Stomach (tissue), 9 donors: ENCODE measurements around the gene MARCKSL1. TPM values are rescaled to one million over a fixed set of nuclear protein-coding genes. Genes with fewer than 3 reads are reported as not detected.
"Not testable (repeated sequence)": the region's sequence is repeated elsewhere in the genome, so short reads cannot be mapped to it uniquely, and the experiment has no call there.

Source experiments
- DNase-seq, 2 donors: peaks; one replicate each; pipeline versions ENCODE4 v3.0.0 to v3.0.0-alpha.2; 2013 to 2019
- H3K27ac ChIP-seq, 5 donors: fragments of 200-600 bp in 4 of 5; sonication (generic) in 4 of 5; one replicate each; pipeline ENCODE4 v1.5.1; 2013 to 2019; ENCODE audit warnings: mild to moderate bottlenecking in 1 of 5, moderate library complexity in 1 of 5
- H3K27me3 ChIP-seq, 3 donors: fragments of 200-600 bp; sonication (generic); one replicate each; pipeline ENCODE4 v1.5.1; 2017 to 2019; ENCODE audit warnings: mixed run types in 1 of 3
- H3K36me3 ChIP-seq, 4 donors: fragments of 200-600 bp; sonication (generic); 1 replicate in 3 of 4; 2 replicates in 1 of 4; pipeline ENCODE4 v1.5.1; 2016 to 2019
- H3K4me1 ChIP-seq, 4 donors: fragments of 200-600 bp; sonication (generic); one replicate each; pipeline ENCODE4 v1.5.1; 2016 to 2019
- H3K4me3 ChIP-seq, 4 donors: fragments of 200-600 bp; sonication (generic) in 3 of 4; one replicate each; pipeline ENCODE4 v1.5.1; 2016 to 2019; ENCODE audit warnings: mild to moderate bottlenecking in 1 of 4
- H3K9me3 ChIP-seq, 4 donors: fragments of 200-600 bp; sonication (generic); one replicate each; pipeline ENCODE4 v1.5.1; 2016 to 2019
- CTCF ChIP-seq, 7 experiments: fragments of 450-650 bp in 4 of 7; fragments of 200-600 bp in 3 of 7; sonication (generic) in 3 of 7; IDR thresholded peaks; one replicate each; pipeline ENCODE4 v1.5.1; 2016 to 2019; ENCODE audit warnings: antibody characterized with exemption in 7 of 7, control low read depth in 2 of 7, mild to moderate bottlenecking in 1 of 7
- EP300 ChIP-seq: sonication (generic); formaldehyde crosslinking; IDR thresholded peaks from one replicate; pipeline ENCODE4 v1.6.1; 2017; ENCODE audit warnings: antibody characterized with exemption
- POLR2A ChIP-seq, 4 donors: fragments of 450-650 bp; IDR thresholded peaks; one replicate each; pipeline ENCODE4 v1.6.1; 2016; ENCODE audit warnings: antibody characterized with exemption in 4 of 4, control low read depth in 2 of 4, mild to moderate bottlenecking in 1 of 4, moderate library complexity in 1 of 4
- POLR2AphosphoS5 ChIP-seq, 3 donors: sonication (generic); formaldehyde crosslinking; IDR thresholded peaks; one replicate each; pipeline ENCODE4 v1.6.1; 2016; ENCODE audit warnings: antibody characterized with exemption in 3 of 3
- WGBS, 5 donors: extraction: QIAGEN DNeasy Blood & Tissue Kit in 3 of 5; methylation state at CpG; one replicate each; pipeline versions ENCODE4 v1.1.5 to v1.1.7; 2013 to 2018; 5-methylcytosine and 5-hydroxymethylcytosine counted together
- intact Hi-C: fragments of 100-400 bp; cut with DNase I; formaldehyde crosslinking; loops from one replicate; pipeline ENCODE4 v1.15.1; 2023; ENCODE audit warnings: low total_unique reads
- polyA plus RNA-seq, 3 donors: library from polyadenylated mRNA; stranded (reverse); fragments of 200-250 nt; gene quantifications; one replicate each; pipeline ENCODE4 v1.2.3, GENCODE V29; 2013
- small RNA-seq, 4 donors: library from RNA; depleted of rRNA; stranded (forward); fragments of <200 nt; gene quantifications; one replicate each; pipeline ENCODE3, GENCODE V24; 2016
- total RNA-seq, 5 donors: library from RNA; depleted of rRNA; stranded (reverse); fragments of >200 nt; gene quantifications; one replicate each; pipeline versions ENCODE4 v1.1.0 to v1.2.3, GENCODE V29; 2014 to 2016
- donor health status: healthy with polysubstance abuse.
- donor health status: Bipolar disorder and iron deficiency.
- donor health status: healthy.

Gene MARCKSL1
- total and polyA plus RNA-seq, 8 donors: 7.6 to 100 (median 47.1) TPM

GRCh38 chr1:32286763-32287162 is 49.3 kb downstream of the MARCKSL1 start:
- no peaks in the 10 kb centered on the region for H3K27me3 ChIP-seq
- no peaks in the 10 kb centered on the region for H3K36me3 ChIP-seq
- intact Hi-C loops: no loop called here
- TF ChIP-seq POLR2A (IDR thresholded peaks at IDR 0.05) (no peak), POLR2AphosphoS5 (IDR thresholded peaks at IDR 0.05) (no peak), CTCF (IDR thresholded peaks at IDR 0.05) (no peak), EP300 (no peak)
- H3K27ac ChIP-seq: no peak overlapping the region
- H3K4me3 ChIP-seq: no peak overlapping the region
- WGBS, 5 donors: 66 to 82% (median 70%) methylated on average over 4 of the region's 4 CpGs
- H3K4me1 ChIP-seq: peaks cover 10 to 21% (median 15%) of the 10 kb centered on the region in 4 donors
- DNase-seq: peak in 1 of 2 donors; percentile 65
- H3K9me3 ChIP-seq: no peaks in the 10 kb centered on the region

GRCh38 chr1:32285658-32286057 is 50.4 kb downstream of the MARCKSL1 start:
- 90 to 100% (median 96%) methylated on average over 3 of the region's 3 CpGs for WGBS, 5 donors
- no peak for TF ChIP-seq CTCF (IDR thresholded peaks at IDR 0.05)
- no peak for TF ChIP-seq EP300
- TF ChIP-seq POLR2AphosphoS5 (IDR thresholded peaks at IDR 0.05): no peak
- TF ChIP-seq POLR2A (IDR thresholded peaks at IDR 0.05): no peak
- Histone ChIP-seq H3K4me1 (peaks cover under 1 to 13% (median 5%) of the 10 kb centered on the region in 4 donors), H3K9me3 (no peaks in the 10 kb centered on the region), H3K4me3 (no peak overlapping the region), H3K27me3 (no peaks in the 10 kb centered on the region), H3K36me3 (no peaks in the 10 kb centered on the region), H3K27ac (no peak overlapping the region)
- no peak for DNase-seq
- intact Hi-C loops: no loop called here

- DNase-seq, H3K36me3 ChIP-seq, H3K4me1 ChIP-seq, H3K27me3 ChIP-seq, H3K9me3 ChIP-seq, H3K4me3 ChIP-seq, H3K27ac ChIP-seq, intact Hi-C loops: not testable (repeated sequence)
- 74 to 85% (median 82%) methylated on average over 8 of the region's 8 CpGs for WGBS, 5 donors
These were observed 51.3 kb downstream of the MARCKSL1 start for GRCh38 chr1:32284777-32285176.

Small RNA genes within 50 kb of the gene (small RNA-seq; reads per million reads assigned to genes)
- gene RF00019: 0 reads per million in 4 donors

Other genes with a start within 250 kb of the MARCKSL1 start
- 10 to 100 TPM; 14.6 to 38.0 (median 32.6) TPM for gene KPNA6, start 228.2 kb downstream of the MARCKSL1 start, total RNA-seq
- 10 to 100 TPM in 1 of 3 donors, 1 to 10 TPM in 2; 7.6 to 11.3 (median 8.5) TPM for gene KPNA6, start 228.2 kb downstream of the MARCKSL1 start, polyA plus RNA-seq
- 10 to 100 TPM; 20.6 to 48.1 (median 28.0) TPM for gene TXLNA, start 156.6 kb downstream of the MARCKSL1 start, total RNA-seq
- gene TXLNA, start 156.6 kb downstream of the MARCKSL1 start, polyA plus RNA-seq: 10 to 100 TPM in 2 of 3 donors, 1 to 10 TPM in 1; 9.8 to 18.4 (median 12.1) TPM
- 10 to 100 TPM in 1 of 5 donors, 1 to 10 TPM in 1, under 1 TPM in 1, not detected in 2; 0.45 to 27.8 (median 5.3) TPM for gene CCDC28B, start 135.6 kb downstream of the MARCKSL1 start, total RNA-seq
- gene CCDC28B, start 135.6 kb downstream of the MARCKSL1 start, polyA plus RNA-seq: 10 to 100 TPM in 2 of 3 donors, 1 to 10 TPM in 1; 8.7 to 11.8 (median 10.7) TPM
- gene IQCC, start 130.6 kb downstream of the MARCKSL1 start, total RNA-seq: 1 to 10 TPM in 4 of 5 donors, not detected in 1; 2.3 to 5.5 (median 2.9) TPM
- gene IQCC, start 130.6 kb downstream of the MARCKSL1 start, polyA plus RNA-seq: 1 to 10 TPM; 1.3 to 2.1 (median 1.7) TPM
- gene DCDC2B, start 127.1 kb downstream of the MARCKSL1 start, total RNA-seq: not detected
- gene DCDC2B, start 127.1 kb downstream of the MARCKSL1 start, polyA plus RNA-seq: not detected
- 100 to 1,000 TPM in 1 of 5 donors, 10 to 100 TPM in 4; 19.1 to 169 (median 27.1) TPM for gene TMEM234, start 113.9 kb downstream of the MARCKSL1 start, total RNA-seq
- 10 to 100 TPM; 11.6 to 14.3 (median 13.4) TPM for gene TMEM234, start 113.9 kb downstream of the MARCKSL1 start, polyA plus RNA-seq
- 100 to 1,000 TPM in 2 of 5 donors, 10 to 100 TPM in 3; 21.1 to 444 (median 90.1) TPM for gene EIF3I, start 113.8 kb downstream of the MARCKSL1 start, total RNA-seq
- gene EIF3I, start 113.8 kb downstream of the MARCKSL1 start, polyA plus RNA-seq: 100 to 1,000 TPM; 180 to 245 (median 198) TPM
- gene FAM167B, start 89.0 kb downstream of the MARCKSL1 start, total RNA-seq: 10 to 100 TPM in 1 of 5 donors, 1 to 10 TPM in 1, not detected in 3; 1.6 to 36.8 TPM
- gene FAM167B, start 89.0 kb downstream of the MARCKSL1 start, polyA plus RNA-seq: 1 to 10 TPM; 3.6 to 7.1 (median 4.7) TPM
- 1 to 10 TPM in 4 of 5 donors, under 1 TPM in 1; 0.58 to 6.4 (median 2.0) TPM for gene LCK, start 85.0 kb downstream of the MARCKSL1 start, total RNA-seq
- gene LCK, start 85.0 kb downstream of the MARCKSL1 start, polyA plus RNA-seq: 1 to 10 TPM; 1.5 to 4.1 (median 2.3) TPM
- 100 to 1,000 TPM in 1 of 5 donors, 10 to 100 TPM in 4; 62.0 to 143 (median 77.0) TPM for gene HDAC1, start 44.1 kb downstream of the MARCKSL1 start, total RNA-seq
- gene HDAC1, start 44.1 kb downstream of the MARCKSL1 start, polyA plus RNA-seq: 100 to 1,000 TPM in 1 of 3 donors, 10 to 100 TPM in 2; 50.7 to 113 (median 57.1) TPM
- 10 to 100 TPM in 2 of 5 donors, 1 to 10 TPM in 3; 2.2 to 21.6 (median 8.8) TPM for gene FAM229A, start 26.3 kb upstream of the MARCKSL1 start, total RNA-seq
- 10 to 100 TPM in 1 of 3 donors, 1 to 10 TPM in 2; 7.8 to 10.3 (median 8.7) TPM for gene FAM229A, start 26.3 kb upstream of the MARCKSL1 start, polyA plus RNA-seq
- gene TSSK3, start 26.3 kb upstream of the MARCKSL1 start, total RNA-seq: under 1 TPM in 1 of 5 donors, not detected in 4; 0.92 TPM
- gene TSSK3, start 26.3 kb upstream of the MARCKSL1 start, polyA plus RNA-seq: under 1 TPM in 1 of 3 donors, not detected in 2; 0.43 TPM
- 100 to 1,000 TPM in 1 of 5 donors, 10 to 100 TPM in 4; 35.9 to 126 (median 57.6) TPM for gene BSDC1, start 58.2 kb upstream of the MARCKSL1 start, total RNA-seq
- 10 to 100 TPM; 23.8 to 39.0 (median 36.8) TPM for gene BSDC1, start 58.2 kb upstream of the MARCKSL1 start, polyA plus RNA-seq
- gene ZBTB8B, start 128.8 kb upstream of the MARCKSL1 start, total RNA-seq: under 1 TPM in 2 of 5 donors, not detected in 3; under 0.01 to 0.37 TPM
- under 1 TPM in 1 of 3 donors, not detected in 2; 0.15 TPM for gene ZBTB8B, start 128.8 kb upstream of the MARCKSL1 start, polyA plus RNA-seq
- 10 to 100 TPM in 1 of 5 donors, 1 to 10 TPM in 2, under 1 TPM in 2; 0.58 to 23.9 (median 6.5) TPM for gene ZBTB8A, start 203.2 kb upstream of the MARCKSL1 start, total RNA-seq
- gene ZBTB8A, start 203.2 kb upstream of the MARCKSL1 start, polyA plus RNA-seq: 1 to 10 TPM; 1.6 to 4.1 (median 2.1) TPM